ENCODE measurements around the gene RNF40. TPM values are rescaled to one million over a fixed set of nuclear protein-coding genes. Genes with fewer than 3 reads are reported as not detected.

The RNF40 gene
- total and polyA plus RNA-seq, 2 of the 8 experiments (the other 6 are each of a cell fraction or from before 2014, with no cell fraction given), result 38.5 to 68.7 TPM

GRCh38 chr16:30721167-30721566, 41.0 kb upstream of the RNF40 start (continued):
- TF ChIP-seq CHD7 (IDR thresholded peaks at IDR 0.05; ENCODE audit: insufficient replicate concordance, low read length) (no peak), NRF1 (IDR thresholded peaks at IDR 0.05; ENCODE audit: low read depth, low read length) (no peak), TAF1 (IDR thresholded peaks at IDR 0.05; ENCODE audit: low read depth, low read length) (no peak), MAFK (IDR thresholded peaks at IDR 0.05; ENCODE audit: low read depth, low read length) (no peak), USF2 (IDR thresholded peaks at IDR 0.05; ENCODE audit: low read length) (no peak), CHD2 (IDR thresholded peaks at IDR 0.05; ENCODE audit: low read length) (no peak), PHF8 (conservative IDR thresholded peaks at IDR 0.05; ENCODE audit: low read depth, low read length) (no peak)

All from H1 (cell line).